Measurements from ENCODE around the gene ATP6V0B.
A peak's percentile ranks its signal among the peaks of the same experiment; 100 is the strongest.

Gene ATP6V0B

DNA sequence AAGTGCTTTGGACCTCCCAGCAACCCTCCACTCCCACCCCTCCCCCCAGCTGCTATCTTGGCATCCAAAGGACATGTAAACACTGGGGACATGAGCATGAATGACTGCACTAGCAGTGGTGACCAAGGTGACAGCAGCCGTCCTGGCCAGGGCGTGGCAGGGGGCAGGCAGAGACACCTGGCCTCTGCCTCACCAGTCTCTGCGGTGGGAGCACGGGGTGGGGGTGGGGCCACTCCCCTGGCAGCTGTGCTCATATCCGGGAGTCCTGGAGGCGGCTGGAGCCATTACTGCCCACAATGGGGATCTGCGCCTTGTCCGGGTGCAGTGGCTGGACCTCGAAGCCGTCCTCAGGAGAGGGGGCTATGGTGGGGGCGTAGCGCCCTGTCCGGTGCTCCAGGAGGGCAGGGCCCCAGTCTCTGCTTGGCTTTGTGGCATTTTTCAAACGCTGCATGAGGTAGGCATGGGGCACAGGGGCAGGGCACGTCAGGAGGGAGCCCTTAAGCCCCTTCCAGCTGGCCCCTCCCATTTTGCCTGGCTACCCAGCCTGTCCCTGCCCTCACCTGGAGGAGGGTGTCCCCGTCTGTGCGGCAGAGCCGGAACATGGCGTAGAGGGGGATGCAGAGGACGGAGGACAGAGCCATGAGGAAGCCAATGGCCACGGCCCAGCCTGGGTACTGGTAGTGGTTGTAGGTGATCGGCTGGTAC, 22.7 kb downstream of the ATP6V0B start:
- H3K4me1 ChIP-seq (ENCODE audit: control insufficient read depth in 2 of 2, insufficient read depth in 1 of 2, low read depth in 1 of 2, low read length in 2 of 2): peaks cover 16 to 24% of the 10 kb centered on the region in 2 donors
- peaks cover 2% of the 10 kb centered on the region for H3K79me1 ChIP-seq (ENCODE audit: low read depth, low read length)
- peak overlapping the region; percentile 90 for H2BK12ac ChIP-seq (ENCODE audit: low read length)
- H3K9me3 ChIP-seq (replicated peaks in 1 of 2; ENCODE audit: control insufficient read depth in 2 of 2, insufficient read depth in 1 of 2, low read depth in 1 of 2, low read length in 2 of 2): no peaks in the 10 kb centered on the region
- no peak overlapping the region for H3K4ac ChIP-seq (ENCODE audit: low read length)
- no peak for DNase-seq (ENCODE audit: low spot score)
- H3K18ac ChIP-seq (ENCODE audit: low read length): peak overlapping the region; percentile 83
- H2BK120ac ChIP-seq (ENCODE audit: low read depth, low read length): no peak overlapping the region
- H4K91ac ChIP-seq (ENCODE audit: low read depth, low read length, poor library complexity): no peak overlapping the region
- H3K23ac ChIP-seq (ENCODE audit: low read depth, low read length, poor library complexity): peak overlapping the region; percentile 85
- no peak overlapping the region for H3K27ac ChIP-seq (replicated peaks; ENCODE audit: low read length)
- no CpG with 5 or more reads among the region's 22 CpGs for WGBS, 2 donors (ENCODE audit: extremely low coverage in 2 of 2, insufficient read length in 2 of 2, insufficient replicate concordance in 1 of 2)
- H2BK15ac ChIP-seq (ENCODE audit: low read length): no peak overlapping the region
- H3K9ac ChIP-seq (ENCODE audit: low read depth, low read length, poor library complexity): no peak overlapping the region
- H2AK5ac ChIP-seq (ENCODE audit: low read depth, low read length): peak overlapping the region; percentile 63
- no peaks in the 10 kb centered on the region for H3K27me3 ChIP-seq (ENCODE audit: control insufficient read depth in 3 of 3, insufficient read depth in 3 of 3, low read depth in 1 of 3, low read length in 3 of 3)
- H3K14ac ChIP-seq (ENCODE audit: low read length): no peak overlapping the region
- peak overlapping the region in 1 of 2 donors; percentile 20 for H3K4me3 ChIP-seq (ENCODE audit: low read length in 2 of 2)
- peak overlapping the region; percentile 43 for H4K8ac ChIP-seq (ENCODE audit: low read depth, low read length)
- no peak overlapping the region for H3K4me2 ChIP-seq (ENCODE audit: insufficient read depth, low read length, poor library complexity, severe bottlenecking)
- H2BK5ac ChIP-seq (ENCODE audit: low read length): peak overlapping the region; percentile 13
- peaks cover 0 to 24% of the 10 kb centered on the region in 2 donors for H3K36me3 ChIP-seq (replicated peaks in 1 of 2; ENCODE audit: control insufficient read depth in 2 of 2, insufficient read depth in 2 of 2, low read length in 2 of 2)
- H2AFZ ChIP-seq (ENCODE audit: low read length): no peak overlapping the region

DNA sequence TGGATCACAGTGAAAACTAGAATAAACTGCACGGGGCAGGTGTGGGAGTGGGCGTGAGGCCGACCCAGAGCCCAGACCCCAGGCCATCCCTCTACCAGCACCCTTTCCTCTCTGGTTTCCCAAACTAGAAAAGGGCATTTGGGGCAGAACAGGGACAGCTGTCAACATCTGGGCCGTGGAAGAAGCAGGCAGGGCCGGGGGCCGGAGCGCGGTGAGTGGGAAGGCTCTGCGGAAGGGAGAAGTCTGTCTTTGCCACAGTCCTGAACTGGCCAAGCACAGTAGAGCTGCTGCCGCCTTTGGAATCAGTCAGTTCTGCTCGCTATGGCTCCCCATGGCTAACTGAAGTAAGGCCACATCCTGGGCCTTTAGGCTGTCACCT, 23.2 kb downstream of the ATP6V0B start:
- no peak overlapping the region for H2BK12ac ChIP-seq (ENCODE audit: low read length)
- peak overlapping the region; percentile 63 for H2AK5ac ChIP-seq (ENCODE audit: low read depth, low read length)
- H3K18ac ChIP-seq (ENCODE audit: low read length): peak overlapping the region; percentile 64
- no peak overlapping the region for H2AFZ ChIP-seq (ENCODE audit: low read length)
- H2BK15ac ChIP-seq (ENCODE audit: low read length): no peak overlapping the region
- no peak overlapping the region for H3K4ac ChIP-seq (ENCODE audit: low read length)
- peak overlapping the region; percentile 23 for H3K14ac ChIP-seq (ENCODE audit: low read length)
- no peak overlapping the region for H4K8ac ChIP-seq (ENCODE audit: low read depth, low read length)
- H2BK5ac ChIP-seq (ENCODE audit: low read length): peak overlapping the region; percentile 13
- H3K4me2 ChIP-seq (ENCODE audit: insufficient read depth, low read length, poor library complexity, severe bottlenecking): no peak overlapping the region
- no CpG with 5 or more reads among the region's 11 CpGs for WGBS, 2 donors (ENCODE audit: extremely low coverage in 2 of 2, insufficient read length in 2 of 2, insufficient replicate concordance in 1 of 2)
- DNase-seq (ENCODE audit: low spot score): no peak
- H3K23ac ChIP-seq (ENCODE audit: low read depth, low read length, poor library complexity): peak overlapping the region; percentile 85
- peaks cover 16 to 21% of the 10 kb centered on the region in 2 donors for H3K4me1 ChIP-seq (ENCODE audit: control insufficient read depth in 2 of 2, insufficient read depth in 1 of 2, low read depth in 1 of 2, low read length in 2 of 2)
- H3K9ac ChIP-seq (ENCODE audit: low read depth, low read length, poor library complexity): no peak overlapping the region
- no peaks in the 10 kb centered on the region for H3K27me3 ChIP-seq (ENCODE audit: control insufficient read depth in 3 of 3, insufficient read depth in 3 of 3, low read depth in 1 of 3, low read length in 3 of 3)
- peak overlapping the region in 1 of 2 donors; percentile 20 for H3K4me3 ChIP-seq (ENCODE audit: low read length in 2 of 2)
- no peak overlapping the region for H4K91ac ChIP-seq (ENCODE audit: low read depth, low read length, poor library complexity)
- peaks cover 2% of the 10 kb centered on the region for H3K79me1 ChIP-seq (ENCODE audit: low read depth, low read length)
- peaks cover 0 to 24% of the 10 kb centered on the region in 2 donors for H3K36me3 ChIP-seq (replicated peaks in 1 of 2; ENCODE audit: control insufficient read depth in 2 of 2, insufficient read depth in 2 of 2, low read length in 2 of 2)
- H3K27ac ChIP-seq (replicated peaks; ENCODE audit: low read length): no peak overlapping the region
- H3K9me3 ChIP-seq (replicated peaks in 1 of 2; ENCODE audit: control insufficient read depth in 2 of 2, insufficient read depth in 1 of 2, low read depth in 1 of 2, low read length in 2 of 2): no peaks in the 10 kb centered on the region
- H2BK120ac ChIP-seq (ENCODE audit: low read depth, low read length): no peak overlapping the region

DNA sequence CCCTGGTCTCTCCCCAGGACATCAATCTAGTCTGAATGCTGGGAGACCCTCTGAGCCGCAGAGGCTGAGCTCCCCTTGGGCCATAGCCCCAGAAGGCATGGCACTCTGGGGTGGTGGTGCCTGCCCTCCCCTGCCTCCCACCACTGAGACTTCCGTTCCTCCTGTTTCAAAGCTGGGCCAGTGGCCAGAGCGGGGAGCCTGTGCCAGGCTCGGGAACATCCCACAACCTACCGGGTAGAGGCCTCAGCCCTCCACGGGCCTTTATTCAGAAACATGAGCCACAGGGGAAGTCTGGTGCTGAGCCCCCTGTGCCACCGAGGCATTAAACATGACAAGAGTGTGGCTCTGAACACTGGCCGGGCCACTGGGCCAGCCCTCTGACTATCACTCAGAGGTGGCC, 24.7 kb downstream of the ATP6V0B start:
- peak overlapping the region; percentile 10 for H3K9ac ChIP-seq (ENCODE audit: low read depth, low read length, poor library complexity)
- H3K23ac ChIP-seq (ENCODE audit: low read depth, low read length, poor library complexity): peak overlapping the region; percentile 48
- no peak overlapping the region for H2BK12ac ChIP-seq (ENCODE audit: low read length)
- no CpG with 5 or more reads among the region's 8 CpGs for WGBS, 2 donors (ENCODE audit: extremely low coverage in 2 of 2, insufficient read length in 2 of 2, insufficient replicate concordance in 1 of 2)
- H4K91ac ChIP-seq (ENCODE audit: low read depth, low read length, poor library complexity): no peak overlapping the region
- no peak overlapping the region for H2BK120ac ChIP-seq (ENCODE audit: low read depth, low read length)
- DNase-seq (ENCODE audit: low spot score): no peak
- H2AK5ac ChIP-seq (ENCODE audit: low read depth, low read length): no peak overlapping the region
- H3K14ac ChIP-seq (ENCODE audit: low read length): no peak overlapping the region
- H3K4me2 ChIP-seq (ENCODE audit: insufficient read depth, low read length, poor library complexity, severe bottlenecking): no peak overlapping the region
- no peak overlapping the region for H2AFZ ChIP-seq (ENCODE audit: low read length)
- H3K4ac ChIP-seq (ENCODE audit: low read length): no peak overlapping the region
- H2BK15ac ChIP-seq (ENCODE audit: low read length): no peak overlapping the region
- no peak overlapping the region for H3K27ac ChIP-seq (replicated peaks; ENCODE audit: low read length)
- H3K27me3 ChIP-seq (ENCODE audit: control insufficient read depth in 3 of 3, insufficient read depth in 3 of 3, low read depth in 1 of 3, low read length in 3 of 3): no peaks in the 10 kb centered on the region
- no peaks in the 10 kb centered on the region for H3K9me3 ChIP-seq (replicated peaks in 1 of 2; ENCODE audit: control insufficient read depth in 2 of 2, insufficient read depth in 1 of 2, low read depth in 1 of 2, low read length in 2 of 2)
- peaks cover 16 to 21% of the 10 kb centered on the region in 2 donors for H3K4me1 ChIP-seq (ENCODE audit: control insufficient read depth in 2 of 2, insufficient read depth in 1 of 2, low read depth in 1 of 2, low read length in 2 of 2)
- no peak overlapping the region for H2BK5ac ChIP-seq (ENCODE audit: low read length)
- no peak overlapping the region for H3K18ac ChIP-seq (ENCODE audit: low read length)
- H3K36me3 ChIP-seq (replicated peaks in 1 of 2; ENCODE audit: control insufficient read depth in 2 of 2, insufficient read depth in 2 of 2, low read length in 2 of 2): peaks cover 0 to 24% of the 10 kb centered on the region in 2 donors
- H4K8ac ChIP-seq (ENCODE audit: low read depth, low read length): no peak overlapping the region
- H3K4me3 ChIP-seq (ENCODE audit: low read length in 2 of 2): no peak overlapping the region
- peaks cover 2% of the 10 kb centered on the region for H3K79me1 ChIP-seq (ENCODE audit: low read depth, low read length)

DNA sequence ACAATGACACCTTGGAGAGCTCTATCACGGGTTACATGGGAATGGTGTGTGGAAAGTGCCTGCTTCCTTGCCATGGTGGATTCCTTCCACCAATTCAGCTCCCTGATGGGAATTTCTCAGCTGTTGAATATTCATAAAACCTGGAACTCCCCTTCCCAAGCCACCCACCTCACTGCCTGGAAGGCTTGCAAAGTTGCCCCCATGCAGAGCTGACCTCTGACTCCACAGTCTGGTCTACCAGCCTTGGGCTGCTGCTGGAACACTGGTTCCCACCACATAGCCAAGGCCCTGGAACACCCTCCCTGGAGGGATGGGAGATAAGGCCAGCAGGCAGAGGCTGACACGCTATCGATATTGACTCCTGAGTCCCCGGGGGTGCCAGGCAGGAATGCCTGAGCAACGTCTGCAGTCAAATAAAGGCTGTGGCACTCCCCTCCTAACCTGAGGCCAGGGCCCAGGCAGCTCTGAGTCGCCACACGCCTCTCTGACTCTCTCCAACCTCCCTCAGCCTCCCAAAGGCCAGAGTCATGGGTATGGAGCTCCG, 25.4 kb downstream of the ATP6V0B start:
- H2AK5ac ChIP-seq (ENCODE audit: low read depth, low read length): no peak overlapping the region
- no peak overlapping the region for H3K27ac ChIP-seq (replicated peaks; ENCODE audit: low read length)
- no peak overlapping the region for H3K4ac ChIP-seq (ENCODE audit: low read length)
- DNase-seq (ENCODE audit: low spot score): no peak
- H3K79me1 ChIP-seq (ENCODE audit: low read depth, low read length): peaks cover 2% of the 10 kb centered on the region
- H3K14ac ChIP-seq (ENCODE audit: low read length): no peak overlapping the region
- H3K23ac ChIP-seq (ENCODE audit: low read depth, low read length, poor library complexity): peak overlapping the region; percentile 48
- H2BK5ac ChIP-seq (ENCODE audit: low read length): no peak overlapping the region
- H4K91ac ChIP-seq (ENCODE audit: low read depth, low read length, poor library complexity): no peak overlapping the region
- H2BK120ac ChIP-seq (ENCODE audit: low read depth, low read length): no peak overlapping the region
- H3K4me1 ChIP-seq (ENCODE audit: control insufficient read depth in 2 of 2, insufficient read depth in 1 of 2, low read depth in 1 of 2, low read length in 2 of 2): peaks cover 16 to 18% of the 10 kb centered on the region in 2 donors
- H2AFZ ChIP-seq (ENCODE audit: low read length): no peak overlapping the region
- no peak overlapping the region for H3K18ac ChIP-seq (ENCODE audit: low read length)
- H2BK15ac ChIP-seq (ENCODE audit: low read length): no peak overlapping the region
- WGBS, 2 donors (ENCODE audit: extremely low coverage in 2 of 2, insufficient read length in 2 of 2, insufficient replicate concordance in 1 of 2): no CpG with 5 or more reads among the region's 8 CpGs
- no peaks in the 10 kb centered on the region for H3K9me3 ChIP-seq (replicated peaks in 1 of 2; ENCODE audit: control insufficient read depth in 2 of 2, insufficient read depth in 1 of 2, low read depth in 1 of 2, low read length in 2 of 2)
- H3K4me3 ChIP-seq (ENCODE audit: low read length in 2 of 2): no peak overlapping the region
- H3K9ac ChIP-seq (ENCODE audit: low read depth, low read length, poor library complexity): peak overlapping the region; percentile 63
- no peak overlapping the region for H4K8ac ChIP-seq (ENCODE audit: low read depth, low read length)
- H2BK12ac ChIP-seq (ENCODE audit: low read length): no peak overlapping the region
- no peak overlapping the region for H3K4me2 ChIP-seq (ENCODE audit: insufficient read depth, low read length, poor library complexity, severe bottlenecking)
- no peaks in the 10 kb centered on the region for H3K27me3 ChIP-seq (ENCODE audit: control insufficient read depth in 3 of 3, insufficient read depth in 3 of 3, low read depth in 1 of 3, low read length in 3 of 3)
- H3K36me3 ChIP-seq (replicated peaks in 1 of 2; ENCODE audit: control insufficient read depth in 2 of 2, insufficient read depth in 2 of 2, low read length in 2 of 2): peaks cover 0 to 26% of the 10 kb centered on the region in 2 donors

Measured in neuronal stem cell (in vitro differentiated cells).